Suppressor macrophage (primary cell): ENCODE data around the gene WDR27.
"Not testable (repeated sequence)": the region's sequence is repeated elsewhere in the genome, so short reads cannot be mapped to it uniquely, and the experiment has no call there.

Experiments used
- DNase-seq, 4 experiments: peaks; one replicate each; pipeline ENCODE4 v3.0.0-alpha.2; 2020 to 2022

The WDR27 gene

DNA sequence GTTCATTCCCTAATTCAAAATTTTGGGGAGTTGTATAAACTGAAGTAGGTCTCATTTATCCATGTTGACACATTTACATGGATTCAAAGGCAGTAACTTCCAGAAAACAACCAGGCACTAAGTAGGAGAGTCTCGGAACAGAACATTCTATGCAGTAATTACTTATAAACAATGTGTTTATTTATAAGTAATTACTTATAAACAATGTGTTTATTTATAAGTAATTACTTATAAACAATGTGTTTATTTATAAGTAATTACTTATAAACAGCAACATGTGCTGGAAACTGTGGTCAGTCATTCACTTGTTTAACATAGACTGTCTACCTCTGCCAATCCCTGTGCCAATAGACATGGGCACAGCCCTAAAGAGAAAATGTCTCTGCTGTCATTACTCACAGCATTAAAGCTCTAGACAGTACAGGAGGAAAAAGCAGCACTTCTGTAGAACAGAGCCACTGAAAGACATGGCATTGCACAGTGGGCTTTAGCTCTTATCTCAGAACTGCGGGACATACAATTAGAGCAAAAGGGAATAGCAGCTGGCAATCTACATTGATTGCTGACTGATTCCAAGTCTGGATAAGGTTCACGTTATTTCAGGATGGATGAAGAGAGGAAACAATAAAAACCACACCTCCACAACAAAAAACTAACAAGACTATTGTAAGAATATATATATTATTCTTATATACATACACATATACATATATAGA is 188.2 kb downstream of the WDR27 start:
- no peak for DNase-seq

DNA sequence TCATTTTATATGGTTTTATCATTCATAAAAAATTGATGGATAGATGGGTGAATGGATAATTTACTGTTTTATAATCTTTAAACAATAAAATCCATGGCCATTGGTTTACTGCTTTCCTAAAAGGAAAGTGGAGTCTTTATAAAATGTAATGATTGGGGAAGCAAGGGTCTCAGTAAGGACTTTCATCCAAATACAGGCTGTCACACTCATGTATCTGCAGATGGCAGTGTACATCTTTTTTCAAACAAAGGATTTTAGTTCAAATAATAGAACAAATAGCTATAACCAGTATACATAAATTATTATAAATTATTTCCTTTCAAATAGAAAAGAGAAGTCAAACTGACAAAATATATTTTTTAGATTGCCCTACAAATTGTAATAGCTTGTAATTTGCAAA is 190.0 kb downstream of the WDR27 start:
- DNase-seq: not testable (repeated sequence)

DNA sequence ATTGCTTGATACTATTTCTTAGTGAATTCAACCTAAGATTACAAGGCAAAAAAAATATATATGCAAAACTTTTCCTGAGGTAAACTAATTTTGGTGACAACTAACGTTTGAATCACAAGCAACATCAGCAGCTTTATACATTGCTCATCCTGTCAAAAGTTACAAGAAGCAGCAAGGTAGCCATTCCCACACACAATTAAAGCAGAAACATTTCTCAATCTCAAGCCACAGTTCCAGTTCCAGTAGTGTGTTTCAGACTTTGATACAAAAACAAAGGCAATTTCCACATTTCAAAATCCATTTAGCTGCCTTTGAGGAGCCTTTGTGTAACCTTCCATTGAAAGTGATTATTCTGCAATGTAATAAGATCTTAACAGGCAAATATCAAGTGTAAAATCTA is 191.0 kb downstream of the WDR27 start:
- DNase-seq: no peak

DNA sequence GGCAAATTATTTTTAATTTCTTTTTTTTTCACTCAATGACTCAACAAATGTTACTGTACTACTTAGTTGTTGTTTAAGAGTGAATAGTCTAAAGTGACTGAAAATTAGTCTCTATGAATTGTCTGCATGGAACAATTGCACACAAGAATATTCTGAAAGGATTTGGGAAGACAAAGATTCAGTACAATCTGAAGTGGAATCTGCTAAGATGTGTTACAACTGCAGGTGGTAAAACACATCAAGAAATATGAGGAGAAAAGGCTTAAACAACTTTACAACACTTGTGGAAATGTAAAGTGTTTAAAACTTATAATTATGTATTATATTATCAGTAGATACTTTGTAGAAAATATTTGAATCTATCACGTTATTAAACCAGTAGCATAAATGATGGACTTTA is 193.4 kb downstream of the WDR27 start:
- no peak for DNase-seq

DNA sequence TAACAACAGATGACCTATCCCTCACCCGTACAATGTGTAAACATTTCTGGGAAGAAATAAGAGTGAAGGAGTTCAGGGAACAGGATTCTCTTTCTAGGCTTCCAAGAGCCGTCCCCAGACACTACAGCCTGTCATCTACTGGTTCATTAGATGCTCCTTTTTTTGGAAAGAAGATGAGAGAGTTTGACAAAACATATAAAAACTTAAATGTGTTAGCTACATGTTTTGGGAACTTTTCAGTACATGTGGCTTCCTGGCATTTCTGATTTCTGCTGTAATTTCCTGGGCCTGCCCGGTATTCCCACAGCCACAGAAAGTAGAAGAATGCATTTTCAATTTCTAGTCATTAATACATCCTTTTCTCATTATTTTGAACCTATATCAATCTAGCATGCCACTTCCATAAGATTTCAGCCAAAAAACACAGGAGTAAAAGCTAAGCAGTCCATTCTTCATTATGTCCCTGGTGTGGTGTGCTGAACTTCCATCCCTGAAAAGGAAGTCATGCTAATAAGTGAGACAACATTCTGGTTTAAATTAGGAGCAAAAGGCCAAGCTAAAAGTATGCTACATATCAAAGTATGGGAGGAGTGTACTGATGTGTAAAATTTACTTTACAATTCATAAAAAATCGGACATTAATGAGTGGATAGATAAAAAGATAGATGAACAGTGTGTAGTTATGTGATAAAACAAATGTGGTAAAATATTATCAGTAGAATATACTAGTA is 198.2 kb downstream of the WDR27 start:
- no peak for DNase-seq

DNA sequence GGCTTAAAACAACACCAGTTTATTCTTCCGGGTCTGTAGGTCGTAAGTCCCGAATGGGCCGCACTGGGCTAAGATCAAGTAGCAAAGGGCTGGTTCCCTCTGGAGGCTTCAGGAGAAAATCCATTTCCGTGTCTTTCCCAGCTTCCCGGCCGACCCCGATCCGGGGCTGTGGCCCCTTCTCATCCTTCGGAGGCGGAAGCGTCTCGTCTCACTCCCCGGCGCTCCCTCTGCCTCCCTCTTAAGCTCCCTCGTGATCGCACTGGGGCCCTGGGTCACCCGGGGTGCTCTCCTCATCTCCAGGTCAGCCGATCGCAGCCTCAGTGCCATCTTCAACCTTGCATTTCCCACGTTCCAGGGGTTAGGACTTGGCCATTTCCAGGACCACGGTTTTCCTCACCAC is 199.4 kb downstream of the WDR27 start:
- DNase-seq: no peak

DNA sequence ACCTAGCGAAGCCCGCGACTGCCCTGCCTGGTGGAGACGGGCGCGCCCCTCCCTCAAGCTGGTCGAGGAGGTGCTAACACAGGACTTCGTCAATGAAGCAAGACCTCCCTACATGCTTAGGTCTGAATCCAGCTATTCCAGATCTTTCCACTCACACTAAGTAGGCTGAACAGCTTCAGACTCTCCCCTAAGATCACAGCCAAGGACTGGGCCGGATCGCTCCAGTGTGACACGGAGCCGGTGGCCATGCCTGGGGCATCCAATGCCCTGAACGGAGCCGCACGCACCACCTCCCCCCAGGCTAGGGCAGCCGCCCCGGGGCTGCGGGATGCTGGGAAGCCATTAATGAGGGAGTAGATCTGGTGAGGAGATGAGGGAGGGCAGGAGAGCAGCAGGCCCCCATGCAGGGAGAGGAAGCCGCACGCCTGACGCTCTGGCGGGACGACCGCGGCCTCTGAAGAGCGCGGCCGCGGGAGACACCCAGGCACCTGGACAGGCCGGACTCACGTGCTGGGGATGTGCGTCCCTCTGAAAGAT is 200.0 kb downstream of the WDR27 start:
- no peak for DNase-seq

DNA sequence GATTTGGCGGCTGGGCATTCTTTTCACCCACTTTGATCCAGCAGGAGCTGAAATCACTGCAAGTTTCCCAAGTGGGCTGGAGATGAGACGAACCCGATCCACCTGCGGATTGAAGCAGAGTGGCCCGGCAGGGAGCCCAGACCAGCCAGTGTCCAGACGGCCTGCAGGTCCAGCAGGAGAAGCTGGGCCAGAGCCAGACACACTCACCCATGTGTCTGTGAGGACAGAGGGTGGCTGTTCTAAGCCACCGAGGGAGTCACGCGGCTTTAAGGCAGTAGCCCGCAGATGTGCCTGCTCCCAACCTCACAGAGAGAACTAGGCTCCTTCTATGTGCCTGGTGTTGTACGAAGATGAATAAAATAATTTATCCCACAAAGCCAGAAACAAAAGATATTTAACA is 200.7 kb downstream of the WDR27 start:
- no peak for DNase-seq

DNA sequence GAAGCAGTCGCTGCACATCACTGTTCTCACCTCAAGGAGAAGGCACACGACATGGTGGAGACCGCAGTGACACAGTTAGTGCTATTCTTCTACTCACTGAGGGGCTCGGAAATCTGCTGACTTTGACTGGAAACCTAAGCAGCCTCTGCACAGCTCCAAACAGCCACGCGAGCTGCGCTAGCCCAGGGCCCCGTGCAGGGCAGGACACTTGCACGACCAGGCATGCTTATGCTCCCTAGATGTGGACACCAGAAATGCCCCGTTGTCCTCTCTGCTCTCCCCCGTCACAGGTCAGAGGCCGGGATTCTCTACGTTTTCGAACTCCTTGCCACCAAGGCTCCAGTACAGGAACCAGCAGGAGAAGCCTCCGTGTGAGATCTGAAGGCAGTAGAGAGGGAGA is 201.1 kb downstream of the WDR27 start:
- no peak for DNase-seq

DNA sequence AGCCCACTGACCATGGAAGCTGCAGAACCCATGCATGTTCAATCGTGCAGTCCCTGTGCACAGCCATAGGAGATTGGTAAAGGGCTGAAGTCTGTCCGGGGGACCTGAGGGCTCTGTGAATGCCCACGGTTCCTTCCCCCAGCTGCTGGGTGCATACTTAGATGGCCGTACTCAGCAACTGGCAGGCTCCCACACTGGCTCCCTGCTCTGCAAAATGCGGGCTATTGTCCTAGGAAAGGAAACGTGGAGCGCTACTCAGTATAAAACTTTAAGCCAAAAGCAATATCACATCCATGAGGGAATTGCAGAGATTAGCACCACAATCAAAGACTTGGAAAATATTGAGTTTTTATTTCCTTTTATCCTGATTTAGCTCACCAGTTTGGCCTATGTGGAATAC is 202.0 kb downstream of the WDR27 start:
- DNase-seq: no peak

DNA sequence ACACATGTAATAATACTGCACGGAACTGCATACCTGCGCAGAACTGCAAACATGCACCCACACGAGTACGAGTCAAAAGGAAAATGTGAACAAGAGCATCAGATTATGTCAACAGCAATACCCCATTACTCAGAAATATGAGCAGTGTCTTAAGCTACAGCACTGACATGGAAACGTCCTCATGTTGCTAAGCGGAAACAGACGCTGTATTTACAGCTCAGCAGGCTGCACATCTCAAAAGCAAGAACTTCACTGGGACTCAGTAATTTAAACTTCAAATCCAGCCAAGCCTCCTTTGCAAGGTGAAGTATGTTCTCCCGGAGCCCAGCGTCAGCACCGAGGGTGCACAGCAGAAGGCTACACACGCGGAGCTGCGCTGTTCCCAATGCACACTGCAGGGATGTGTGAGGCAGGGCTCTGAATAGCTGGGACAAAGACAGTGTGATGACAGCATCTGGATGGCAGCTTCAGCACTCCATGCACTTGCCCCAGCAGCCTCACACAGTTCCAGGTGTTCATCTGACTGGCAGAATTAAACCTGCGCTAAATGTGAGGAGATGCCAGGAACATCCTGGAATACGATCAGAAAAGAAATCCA is 202.8 kb downstream of the WDR27 start:
- no peak for DNase-seq

DNA sequence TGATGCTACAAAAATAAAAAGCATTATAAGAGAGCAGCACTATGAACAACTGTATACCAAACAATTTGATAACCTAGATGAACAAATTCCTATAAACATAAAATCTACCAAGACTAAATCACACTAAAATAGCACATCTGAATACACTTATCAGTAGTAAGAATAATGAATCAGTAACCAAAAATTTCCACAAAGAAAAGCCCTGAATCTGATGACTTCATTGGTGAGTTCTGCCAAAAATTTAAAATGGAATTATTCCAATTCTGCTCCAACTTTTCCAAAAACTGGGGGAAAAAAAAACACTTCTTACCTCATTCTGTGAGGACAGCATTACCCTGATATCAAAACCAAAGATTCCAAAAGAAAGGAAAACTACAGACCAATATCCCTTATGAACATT is 206.2 kb downstream of the WDR27 start:
- DNase-seq: no peak

DNA sequence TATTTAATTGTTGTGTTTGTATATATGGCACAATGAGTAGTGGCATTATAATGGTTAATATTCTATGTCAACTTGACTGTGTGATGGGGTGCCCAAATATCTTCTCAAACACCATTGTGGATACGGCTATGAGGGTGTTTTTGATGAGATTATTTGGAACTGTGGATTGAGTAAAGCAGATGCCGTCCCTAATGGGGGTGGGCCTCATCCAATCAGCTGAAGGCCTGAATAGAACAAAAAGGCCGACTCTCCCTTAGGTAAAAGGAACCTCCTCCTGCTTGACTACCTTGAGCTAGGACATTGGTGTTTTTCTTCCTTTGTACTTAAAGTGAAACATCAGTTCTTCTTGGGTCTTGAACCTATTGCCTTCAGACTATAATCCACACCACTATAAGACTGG is 207.8 kb downstream of the WDR27 start:
- DNase-seq: no peak

DNA sequence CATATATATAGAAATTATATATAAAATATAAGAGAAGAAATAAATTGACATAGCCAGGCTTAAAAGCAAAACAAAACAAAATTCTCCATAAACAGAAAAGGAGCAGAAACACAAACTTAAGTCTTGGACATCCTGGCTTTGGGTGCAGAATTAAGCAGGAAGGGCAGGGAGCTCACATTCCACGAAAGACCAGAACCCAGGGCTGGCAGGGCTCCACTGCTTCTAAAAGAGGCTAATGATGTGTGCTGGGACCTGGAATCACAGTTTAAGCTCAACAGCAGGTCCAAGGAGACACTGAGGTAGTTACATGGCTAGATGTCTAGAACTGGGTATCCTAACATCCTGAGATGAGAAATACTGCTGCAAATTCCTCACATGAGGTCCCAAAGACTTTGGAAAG is 210.3 kb downstream of the WDR27 start:
- no peak for DNase-seq

DNA sequence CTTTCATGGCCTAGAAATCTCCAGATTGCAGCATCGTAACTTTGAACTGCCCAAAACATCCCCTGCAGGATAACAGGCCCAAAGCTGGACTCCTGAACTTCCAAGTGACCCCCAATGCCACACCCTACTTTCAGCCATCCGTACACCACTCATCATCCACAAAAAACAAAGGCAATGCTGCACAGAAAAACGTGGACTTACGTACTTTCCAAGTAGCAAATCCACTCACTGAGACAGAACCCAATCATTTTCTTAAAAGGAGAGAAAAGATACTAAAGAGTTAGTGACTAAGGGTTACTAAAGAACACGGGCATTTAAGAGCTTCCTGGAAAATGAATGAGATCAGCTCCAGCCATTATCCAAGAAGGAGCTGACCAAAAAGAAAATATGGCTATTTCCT is 211.0 kb downstream of the WDR27 start:
- no peak for DNase-seq

DNA sequence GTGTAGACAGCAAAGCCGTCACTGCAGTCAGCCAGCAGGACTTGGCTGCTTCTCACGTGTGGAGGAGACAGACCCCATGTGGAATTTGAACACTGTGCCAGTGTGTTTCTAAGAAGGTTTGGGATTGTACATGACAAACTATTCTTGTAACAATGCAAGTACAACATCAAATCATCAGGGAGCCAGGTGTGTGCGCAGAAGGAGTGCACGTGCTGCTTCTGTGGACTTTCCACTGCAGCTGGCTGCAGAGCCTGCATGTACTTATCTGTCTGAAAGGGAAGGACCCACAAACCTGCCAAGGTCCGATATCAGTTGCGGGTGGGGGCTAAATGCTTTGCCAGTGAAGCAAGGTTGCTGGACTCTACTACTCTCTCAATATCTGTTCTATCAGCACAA is 211.6 kb downstream of the WDR27 start:
- no peak for DNase-seq

DNA sequence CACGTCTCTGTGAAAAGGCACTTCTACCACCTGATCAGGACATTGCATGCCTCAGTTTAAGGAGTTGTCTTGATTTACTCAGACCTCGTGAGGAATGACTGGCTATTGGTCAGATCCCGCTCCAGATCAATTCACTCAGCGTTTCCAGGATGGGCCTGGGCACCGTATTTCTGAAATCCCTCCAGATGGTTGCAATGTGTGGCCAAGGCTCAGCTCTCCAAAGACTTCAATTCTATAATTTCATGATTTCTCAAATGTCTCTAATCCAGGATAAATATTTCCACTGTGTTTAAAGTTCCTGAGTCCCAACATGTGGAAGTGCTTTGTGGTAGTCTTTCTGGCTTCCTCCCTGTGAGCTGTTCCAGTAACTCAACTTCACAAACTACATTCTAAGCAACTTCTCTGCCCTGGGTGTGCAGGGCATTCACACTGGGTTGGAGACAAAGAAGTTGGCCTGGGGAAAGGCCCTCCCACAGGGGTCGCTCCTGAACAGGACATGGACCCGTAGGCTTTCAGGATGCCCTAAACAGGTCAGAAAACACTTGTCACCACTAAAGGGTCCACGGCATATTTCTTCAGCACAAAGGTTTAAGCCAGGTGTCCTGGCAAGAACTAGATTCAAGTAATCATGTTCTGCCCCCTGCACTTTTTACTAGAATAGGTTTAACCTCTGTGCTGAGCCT is 212.1 kb downstream of the WDR27 start:
- DNase-seq: no peak

DNA sequence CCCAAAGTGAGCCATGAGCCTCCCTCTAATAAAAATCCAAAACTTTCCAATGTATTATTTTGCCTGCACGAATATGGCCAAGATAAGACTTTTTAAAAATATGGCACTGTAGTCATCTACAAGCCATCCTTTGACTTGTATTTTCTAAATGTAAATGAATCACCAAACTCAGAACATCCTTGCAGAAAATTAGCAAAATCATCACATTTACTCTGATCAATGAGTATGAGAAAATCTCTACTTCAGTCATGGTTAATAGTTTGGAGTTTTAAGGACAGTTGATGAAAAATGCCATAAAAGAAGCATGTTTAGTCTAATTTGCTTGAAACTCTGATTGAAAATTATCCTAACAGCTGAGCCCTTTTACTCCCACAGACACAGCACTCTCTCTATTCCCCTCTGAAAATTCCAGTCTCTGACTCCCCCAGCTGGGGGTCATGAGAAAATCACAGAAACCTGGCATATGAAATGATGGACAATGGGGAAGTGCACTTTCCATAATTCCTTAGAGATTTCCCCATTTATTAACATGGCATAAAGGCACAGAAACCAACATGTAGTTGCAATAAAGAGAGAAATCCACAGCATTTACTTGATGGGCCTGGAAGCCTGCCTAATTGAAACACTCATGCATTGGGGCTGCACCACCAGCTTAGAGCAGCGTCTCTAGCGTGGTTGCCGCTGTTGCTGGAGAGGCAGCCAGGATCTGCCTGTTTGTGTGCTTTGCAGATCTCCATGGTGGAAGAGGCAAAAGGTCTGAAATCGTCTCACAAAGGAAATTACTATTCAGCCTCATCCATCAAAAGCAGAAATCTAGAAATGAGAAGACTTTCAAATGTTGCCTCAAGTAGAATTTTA is 214.0 kb downstream of the WDR27 start:
- DNase-seq: peak in 1 of 4 experiments; percentile 1

DNA sequence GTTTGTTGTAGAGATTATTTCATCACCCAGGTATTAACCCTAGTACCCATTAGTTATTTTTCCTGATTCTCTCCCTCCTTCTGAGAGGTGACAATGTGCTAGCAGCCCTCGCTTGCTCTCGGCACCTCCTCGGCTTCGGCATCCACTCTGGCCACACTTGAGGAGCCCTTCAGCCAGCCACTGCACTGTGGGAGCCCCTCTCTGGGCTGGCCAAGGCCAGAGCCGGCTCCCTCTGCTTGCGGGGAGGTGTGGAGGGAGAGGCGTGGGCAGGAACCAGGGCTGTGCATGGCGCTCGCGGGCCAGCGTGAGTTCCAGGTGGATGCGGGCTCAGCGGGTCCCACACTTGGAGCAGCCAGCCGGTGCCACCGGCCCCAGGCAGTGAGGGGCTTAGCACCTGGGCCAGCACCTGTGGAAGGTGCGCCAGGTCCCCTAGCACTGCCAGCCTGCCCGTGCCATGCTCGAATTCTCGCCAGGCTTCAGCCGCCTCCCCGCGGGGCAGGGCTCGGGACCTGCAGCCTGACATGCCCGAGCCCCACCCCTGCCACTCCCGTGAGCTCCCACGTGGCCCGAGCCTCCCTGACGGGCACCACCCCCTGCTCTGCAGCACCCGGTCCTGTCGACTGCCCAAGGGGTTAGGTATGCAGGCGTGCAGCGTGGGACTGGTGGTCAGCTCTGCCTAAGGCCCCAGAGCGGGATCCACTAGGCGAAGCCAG is 221.9 kb downstream of the WDR27 start:
- DNase-seq: no peak

DNA sequence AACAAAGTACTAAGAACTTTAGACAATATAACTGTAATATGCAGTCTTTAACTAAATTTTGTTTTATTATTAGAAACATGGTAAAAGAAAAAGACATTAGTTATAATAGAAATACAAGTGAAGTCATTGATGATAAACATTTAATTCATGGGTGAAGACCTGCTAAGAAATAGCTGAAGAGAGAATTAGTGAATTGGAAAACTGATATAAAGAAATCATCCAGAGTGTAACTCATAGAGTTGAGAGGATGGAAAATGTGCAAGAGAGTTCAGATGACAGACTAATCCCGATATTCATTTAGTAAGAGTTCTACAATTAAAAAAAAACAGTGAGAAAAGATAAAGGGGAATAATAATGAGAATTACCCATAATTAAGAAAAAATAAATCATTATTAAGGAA is 227.5 kb downstream of the WDR27 start:
- no peak for DNase-seq

DNA sequence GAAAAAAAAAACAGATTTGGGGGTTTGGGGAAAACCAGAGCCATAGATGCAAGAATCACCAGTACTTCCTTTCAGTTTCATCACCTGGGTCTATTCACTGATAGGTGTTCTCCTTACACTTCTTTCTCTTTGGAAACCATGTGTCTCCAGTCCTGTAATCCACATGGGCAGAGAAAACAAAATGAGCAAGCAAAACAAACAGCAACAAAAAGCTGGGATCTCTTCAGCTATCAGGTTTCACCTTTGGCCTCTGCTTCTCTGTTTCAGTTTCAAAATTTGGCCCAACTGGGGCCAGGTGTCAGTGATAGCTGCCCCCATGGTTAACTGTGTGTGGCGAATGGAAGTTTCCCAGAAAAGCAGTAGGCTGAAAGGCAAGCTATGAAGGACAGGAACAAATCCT is 228.2 kb downstream of the WDR27 start:
- DNase-seq: no peak
